Adrenal gland (tissue), 5 donors: ENCODE results near the gene ART1.

ENCODE experiments used
- CTCF ChIP-seq, 6 experiments: fragments of 450-650 bp in 4 of 6; fragments of 200-600 bp in 2 of 6; sonication (generic) in 1 of 6; IDR thresholded peaks; 1 replicate in 5 of 6; 2 replicates in 1 of 6; pipeline versions ENCODE4 v1.5.1 to v1.8.0; 2016 to 2021; ENCODE audit warnings: antibody characterized with exemption in 6 of 6, mild to moderate bottlenecking in 2 of 6, moderate library complexity in 1 of 6
- POLR2A ChIP-seq, 2 donors: fragments of 450-650 bp; IDR thresholded peaks; one replicate each; pipeline ENCODE4 v1.6.1; 2017; ENCODE audit warnings: antibody characterized with exemption in 2 of 2, mild to moderate bottlenecking in 2 of 2, moderate library complexity in 1 of 2
- donor health status: DM: no; HTN: no; CAD: no.

GRCh38 chr11:3609416-3610265 is 35.3 kb upstream of the ART1 start:
- peak; percentile 75 to 92 (median 84) for TF ChIP-seq CTCF (IDR thresholded peaks at IDR 0.05)
- no peak for TF ChIP-seq POLR2A (IDR thresholded peaks at IDR 0.05)
